Germinal center (tissue), 1 donor: ENCODE data around the gene RABEPK.
"Not testable (repeated sequence)": the region's sequence is repeated elsewhere in the genome, so short reads cannot be mapped to it uniquely, and the experiment has no call there.

Source experiments
- DNase-seq: peaks from one replicate; pipeline ENCODE4 v3.0.0; 2012; ENCODE audit warnings: mixed read lengths, low spot score

RABEPK gene

GRCh38 chr9:125246261-125246667 lies 45.9 kb downstream of the RABEPK start:
- no peak for DNase-seq

- no peak for DNase-seq
Measured at GRCh38 chr9:125254231-125254630, 53.9 kb downstream of the RABEPK start.

- DNase-seq = no peak
Measured at GRCh38 chr9:125255781-125256391, 55.5 kb downstream of the RABEPK start.

GRCh38 chr9:125258160-125258785 lies 57.9 kb downstream of the RABEPK start:
- no peak for DNase-seq

- DNase-seq = no peak
Measured at GRCh38 chr9:125258832-125259534, 58.6 kb downstream of the RABEPK start.

GRCh38 chr9:125260561-125260960 lies 60.2 kb downstream of the RABEPK start:
- no peak for DNase-seq

GRCh38 chr9:125261501-125262293 lies 61.4 kb downstream of the RABEPK start, which contains the start of gene GAPVD1:
GAPVD1 (plus strand) TSS chr9:125261826; CDS start chr9:125298922, 37,096 bp downstream.
- peak; percentile 99 for DNase-seq

GRCh38 chr9:125262294-125262991 lies 62.1 kb downstream of the RABEPK start:
- no peak for DNase-seq

GRCh38 chr9:125264068-125264467 lies 63.7 kb downstream of the RABEPK start:
- not testable (repeated sequence) for DNase-seq

- DNase-seq = no peak
Measured at GRCh38 chr9:125268394-125269013, 68.2 kb downstream of the RABEPK start.

- DNase-seq = no peak
Measured at GRCh38 chr9:125269014-125269397, 68.7 kb downstream of the RABEPK start.

- DNase-seq = no peak
Measured at GRCh38 chr9:125271081-125271480, 70.7 kb downstream of the RABEPK start.

GRCh38 chr9:125272697-125273096 lies 72.4 kb downstream of the RABEPK start:
- no peak for DNase-seq

GRCh38 chr9:125276771-125277170 lies 76.4 kb downstream of the RABEPK start:
- DNase-seq = no peak

- DNase-seq = no peak
Measured at GRCh38 chr9:125277411-125277810, 77.1 kb downstream of the RABEPK start.

- DNase-seq = no peak
Measured at GRCh38 chr9:125280945-125281344, 80.6 kb downstream of the RABEPK start.
